Neuronal stem cell (in vitro differentiated cells): ENCODE measurements around the gene SLC31A1.
A peak's percentile ranks its signal among the peaks of the same experiment; 100 is the strongest.

Experiments used
- DNase-seq: peaks from one replicate; pipeline ENCODE4 v3.0.0-alpha.2; 2013; ENCODE audit warnings: low spot score
- H2AFZ ChIP-seq: one replicate; pipeline ENCODE4 v1.6.1; 2013; ENCODE audit warnings: mild to moderate bottlenecking, low read length, inconsistent platforms
- H2AK5ac ChIP-seq: 2 replicates; pipeline ENCODE4 v1.6.1; 2013; ENCODE audit warnings: low read depth, mild to moderate bottlenecking, inconsistent platforms, low read length, moderate library complexity, mixed read lengths
- H2BK120ac ChIP-seq: 2 replicates; pipeline ENCODE4 v1.6.1; 2013; ENCODE audit warnings: low read depth, mild to moderate bottlenecking, inconsistent platforms, low read length, moderate library complexity, mixed read lengths
- H2BK12ac ChIP-seq: one replicate; pipeline ENCODE4 v1.6.1; 2013; ENCODE audit warnings: low read length, inconsistent platforms
- H2BK15ac ChIP-seq: 2 replicates; pipeline ENCODE4 v1.6.1; 2013; ENCODE audit warnings: mild to moderate bottlenecking, low read length, inconsistent platforms, mixed read lengths
- H2BK5ac ChIP-seq: one replicate; pipeline ENCODE4 v1.6.1; 2013; ENCODE audit warnings: inconsistent platforms, mild to moderate bottlenecking, low read length, moderate library complexity
- H3K14ac ChIP-seq: one replicate; pipeline ENCODE4 v1.6.1; 2013; ENCODE audit warnings: low read length, inconsistent platforms
- H3K18ac ChIP-seq: 2 replicates; pipeline ENCODE4 v1.6.1; 2013; ENCODE audit warnings: low read length, inconsistent platforms
- H3K23ac ChIP-seq: 2 replicates; pipeline ENCODE4 v1.6.1; 2013; ENCODE audit warnings: low read depth, mild to moderate bottlenecking, mixed read lengths, low read length, inconsistent platforms; ENCODE audit not compliant: poor library complexity
- H3K27ac ChIP-seq: replicated peaks from 3 replicates; pipeline ENCODE4 v1.5.1; 2013; ENCODE audit warnings: low read length, inconsistent platforms
- H3K27me3 ChIP-seq, 3 experiments: 2 replicates each; pipeline ENCODE4 v1.6.1; 2013; ENCODE audit warnings: low read length in 3 of 3, mild to moderate bottlenecking in 2 of 3, inconsistent platforms in 1 of 3, low read depth in 1 of 3, mixed read lengths in 1 of 3, moderate library complexity in 1 of 3; ENCODE audit not compliant: control insufficient read depth in 3 of 3, insufficient read depth in 3 of 3
- H3K36me3 ChIP-seq, 2 donors: replicated peaks in 1 of 2; 2 replicates each; pipeline ENCODE4 v1.6.1; 2013; ENCODE audit warnings: low read length in 2 of 2; ENCODE audit not compliant: control insufficient read depth in 2 of 2, insufficient read depth in 2 of 2
- H3K4ac ChIP-seq: 2 replicates; pipeline ENCODE4 v1.6.1; 2013; ENCODE audit warnings: inconsistent platforms, mild to moderate bottlenecking, low read length, moderate library complexity
- H3K4me1 ChIP-seq, 2 donors: 1 replicate in 1 of 2; 2 replicates in 1 of 2; pipeline ENCODE4 v1.6.1; 2013; ENCODE audit warnings: low read length in 2 of 2, low read depth in 1 of 2; ENCODE audit not compliant: control insufficient read depth in 2 of 2, insufficient read depth in 1 of 2
- H3K4me2 ChIP-seq: one replicate; pipeline ENCODE4 v1.6.1; 2013; ENCODE audit warnings: mild to moderate bottlenecking, low read length, inconsistent platforms; ENCODE audit not compliant: insufficient read depth, poor library complexity, severe bottlenecking
- H3K4me3 ChIP-seq, 2 donors: 2 replicates each; pipeline ENCODE4 v1.5.1; 2013; ENCODE audit warnings: low read length in 2 of 2, mild to moderate bottlenecking in 2 of 2, inconsistent platforms in 1 of 2, moderate library complexity in 1 of 2
- H3K79me1 ChIP-seq: one replicate; pipeline ENCODE4 v1.6.1; 2013; ENCODE audit warnings: low read depth, mild to moderate bottlenecking, inconsistent platforms, low read length, moderate library complexity
- H3K9ac ChIP-seq: one replicate; pipeline ENCODE4 v1.6.1; 2013; ENCODE audit warnings: mild to moderate bottlenecking, low read depth, low read length, inconsistent platforms; ENCODE audit not compliant: poor library complexity
- H3K9me3 ChIP-seq, 2 donors: replicated peaks in 1 of 2; 2 replicates each; pipeline versions ENCODE3 to v1.6.1; 2013; ENCODE audit warnings: low read length in 2 of 2, mild to moderate bottlenecking in 2 of 2, inconsistent platforms in 1 of 2, low read depth in 1 of 2, mixed read lengths in 1 of 2, moderate library complexity in 1 of 2; ENCODE audit not compliant: control insufficient read depth in 2 of 2, insufficient read depth in 1 of 2
- H4K8ac ChIP-seq: one replicate; pipeline ENCODE4 v1.6.1; 2013; ENCODE audit warnings: low read depth, mild to moderate bottlenecking, inconsistent platforms, low read length, moderate library complexity
- H4K91ac ChIP-seq: one replicate; pipeline ENCODE4 v1.6.1; 2013; ENCODE audit warnings: low read length, low read depth, mild to moderate bottlenecking, inconsistent platforms; ENCODE audit not compliant: poor library complexity
- WGBS, 2 donors: extraction: QIAGEN DNeasy Blood & Tissue Kit; methylation state at CpG; one replicate each; pipeline ENCODE4 v1.1.7; 2013; ENCODE audit warnings: missing lambda C conversion rate in 2 of 2, mixed read lengths in 1 of 2; ENCODE audit not compliant: insufficient read length in 2 of 2, insufficient replicate concordance in 1 of 2; ENCODE audit errors: extremely low coverage in 2 of 2; 5-methylcytosine and 5-hydroxymethylcytosine counted together

Gene SLC31A1

DNA sequence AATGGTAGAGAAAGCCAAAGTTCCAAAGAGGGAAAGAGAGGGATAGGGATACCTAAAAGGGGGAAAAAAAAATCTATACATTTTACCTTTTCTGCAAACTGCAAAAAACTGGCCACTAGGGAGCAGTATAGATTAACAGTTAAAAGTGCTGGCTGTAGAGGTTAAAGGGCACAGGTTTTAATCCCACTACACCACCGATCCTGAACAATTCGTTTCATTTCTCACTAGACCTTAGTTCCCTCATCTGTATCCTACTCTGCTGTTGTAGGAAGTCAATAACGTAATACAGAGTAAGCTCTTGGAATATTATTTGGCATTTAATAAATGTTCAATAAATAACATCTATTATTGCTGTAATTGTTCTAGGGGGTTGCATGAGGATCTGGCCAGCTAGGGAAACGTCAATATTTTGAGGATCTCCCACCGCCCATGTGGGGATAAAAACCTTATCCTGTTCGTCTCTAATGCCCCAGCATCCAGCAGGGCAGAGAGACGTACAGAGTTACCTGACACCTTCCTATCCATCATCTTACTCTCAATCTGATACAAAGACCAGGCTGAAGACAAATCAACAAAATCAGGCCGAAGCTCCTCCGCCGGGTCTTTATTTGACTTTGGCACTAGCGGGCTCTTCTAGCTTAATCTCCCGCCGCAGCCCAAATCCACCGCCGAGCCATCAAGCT is 53.3 kb downstream of the SLC31A1 start:
- Histone ChIP-seq H2AFZ (peak overlapping the region; percentile 92), H3K14ac (no peak overlapping the region), H3K79me1 (no peaks in the 10 kb centered on the region), H3K4ac (no peak overlapping the region), H3K4me1 (peaks cover 4% of the 10 kb centered on the region in 2 donors), H3K36me3 (peaks cover 25 to 69% of the 10 kb centered on the region in 2 donors), H3K9ac (no peak overlapping the region), H3K4me3 (peak overlapping the region; percentile 62 to 99), H2BK120ac (no peak overlapping the region), H3K4me2 (peak overlapping the region; percentile 71), H3K27ac (peak overlapping the region; percentile 70), H2AK5ac (no peak overlapping the region), H2BK12ac (no peak overlapping the region), H4K91ac (no peak overlapping the region), H2BK5ac (peak overlapping the region; percentile 26), H3K23ac (no peak overlapping the region), H3K9me3 (no peaks in the 10 kb centered on the region), H3K18ac (no peak overlapping the region), H4K8ac (no peak overlapping the region), H3K27me3 (no peaks in the 10 kb centered on the region), H2BK15ac (no peak overlapping the region)
- no CpG with 5 or more reads among the region's 15 CpGs for WGBS, 2 donors
- DNase-seq, result peak; percentile 71

- no peak within 1 kb of the TSS for H2BK120ac ChIP-seq
- H3K27me3 ChIP-seq, result no peaks in the 10 kb centered on the region
- H2AK5ac ChIP-seq, result no peak within 1 kb of the TSS
- H3K23ac ChIP-seq, result peak within 1 kb of the TSS; percentile 81
- H3K79me1 ChIP-seq, result no peaks in the 10 kb centered on the region
- peaks cover 28 to 69% of the 10 kb centered on the region in 2 donors for H3K36me3 ChIP-seq
- H2AFZ ChIP-seq, result peak within 1 kb of the TSS; percentile 92
- peak within 1 kb of the TSS; percentile 71 for H3K4me2 ChIP-seq
- H3K4ac ChIP-seq, result no peak within 1 kb of the TSS
- peaks cover 4% of the 10 kb centered on the region in 2 donors for H3K4me1 ChIP-seq
- no peak within 1 kb of the TSS for H4K8ac ChIP-seq
- no peaks in the 10 kb centered on the region for H3K9me3 ChIP-seq
- DNase-seq, result peak; percentile 97
- peak within 1 kb of the TSS; percentile 96 for H3K18ac ChIP-seq
- peak within 1 kb of the TSS; percentile 62 to 99 for H3K4me3 ChIP-seq
- peak within 1 kb of the TSS; percentile 60 for H3K14ac ChIP-seq
- WGBS, 2 donors, result no CpG with 5 or more reads among the region's 63 CpGs
- H3K27ac ChIP-seq, result peak within 1 kb of the TSS; percentile 70
- H4K91ac ChIP-seq, result no peak within 1 kb of the TSS
- peak within 1 kb of the TSS; percentile 82 for H3K9ac ChIP-seq
- H2BK15ac ChIP-seq, result no peak within 1 kb of the TSS
- peak within 1 kb of the TSS; percentile 26 for H2BK5ac ChIP-seq
- no peak within 1 kb of the TSS for H2BK12ac ChIP-seq
These were observed 54.1 kb downstream of the SLC31A1 start, which contains the start of the genes CDC26 and PRPF4 for GRCh38 chr9:113275157-113276131. TSS of gene CDC26 (minus strand) at chr9:113275572. CDS start at chr9:113272507, 3,065 bp downstream. TSS of gene PRPF4 (plus strand) at chr9:113275658. CDS start at chr9:113275744, 86 bp downstream.

- no peak overlapping the region for H3K27ac ChIP-seq
- WGBS, 2 donors, result no CpG with 5 or more reads among the region's 4 CpGs
- no peak overlapping the region for H4K8ac ChIP-seq
- H3K4me2 ChIP-seq, result no peak overlapping the region
- H3K27me3 ChIP-seq, result no peaks in the 10 kb centered on the region
- H2BK12ac ChIP-seq, result no peak overlapping the region
- H3K36me3 ChIP-seq, result peaks cover 33 to 73% of the 10 kb centered on the region in 2 donors
- no peak overlapping the region for H3K9ac ChIP-seq
- peaks cover 4% of the 10 kb centered on the region in 2 donors for H3K4me1 ChIP-seq
- no peak overlapping the region for H3K18ac ChIP-seq
- no peaks in the 10 kb centered on the region for H3K79me1 ChIP-seq
- no peak overlapping the region for H2BK120ac ChIP-seq
- no peak overlapping the region for H2AK5ac ChIP-seq
- H2BK15ac ChIP-seq, result no peak overlapping the region
- no peak overlapping the region for H3K4ac ChIP-seq
- no peak overlapping the region for H2AFZ ChIP-seq
- no peak overlapping the region for H3K4me3 ChIP-seq
- no peak overlapping the region for H3K14ac ChIP-seq
- no peaks in the 10 kb centered on the region for H3K9me3 ChIP-seq
- no peak for DNase-seq
- H2BK5ac ChIP-seq, result no peak overlapping the region
- H4K91ac ChIP-seq, result no peak overlapping the region
- H3K23ac ChIP-seq, result no peak overlapping the region
These were observed 57.5 kb downstream of the SLC31A1 start for GRCh38 chr9:113278840-113279239.

GRCh38 chr9:113281356-113281755 is 60.0 kb downstream of the SLC31A1 start:
- H2AK5ac ChIP-seq, result no peak overlapping the region
- H2AFZ ChIP-seq, result no peak overlapping the region
- H2BK5ac ChIP-seq, result no peak overlapping the region
- no peak for DNase-seq
- no peak overlapping the region for H2BK12ac ChIP-seq
- no peaks in the 10 kb centered on the region for H3K79me1 ChIP-seq
- peaks cover 1 to 2% of the 10 kb centered on the region in 2 donors for H3K4me1 ChIP-seq
- H3K14ac ChIP-seq, result no peak overlapping the region
- H3K27me3 ChIP-seq, result no peaks in the 10 kb centered on the region
- no peak overlapping the region for H3K27ac ChIP-seq
- H3K23ac ChIP-seq, result no peak overlapping the region
- H4K91ac ChIP-seq, result no peak overlapping the region
- H3K9me3 ChIP-seq, result no peaks in the 10 kb centered on the region
- no CpG with 5 or more reads among the region's 4 CpGs for WGBS, 2 donors
- no peak overlapping the region for H3K4me2 ChIP-seq
- H4K8ac ChIP-seq, result no peak overlapping the region
- no peak overlapping the region for H3K4me3 ChIP-seq
- H3K36me3 ChIP-seq, result peaks cover 48 to 94% of the 10 kb centered on the region in 2 donors
- no peak overlapping the region for H3K9ac ChIP-seq
- H2BK15ac ChIP-seq, result no peak overlapping the region
- H3K4ac ChIP-seq, result no peak overlapping the region
- H2BK120ac ChIP-seq, result no peak overlapping the region
- H3K18ac ChIP-seq, result no peak overlapping the region
